OCI-LY1 (cell line): ENCODE measurements around the gene MOB2.

Experiments used
- H2AFZ ChIP-seq: fragments of 200-600 bp; sonication (generic), shearing (Covaris generic); 2 replicates; pipeline ENCODE4 v1.6.0; 2014; ENCODE audit warnings: antibody characterized with exemption, mild to moderate bottlenecking, low read length
- H3F3A ChIP-seq: fragments of 200-600 bp; sonication (generic), shearing (Covaris generic); 2 replicates; pipeline ENCODE4 v1.6.0; 2014; ENCODE audit warnings: mild to moderate bottlenecking, antibody characterized with exemption, low read length, moderate library complexity; ENCODE audit not compliant: insufficient read depth
- H3K27ac ChIP-seq: fragments of 200-600 bp; sonication (generic); 2 replicates; pipeline ENCODE4 v1.5.1; 2014; ENCODE audit warnings: low read length, mixed run types, mild to moderate bottlenecking, low read depth; ENCODE audit not compliant: poor library complexity, severe bottlenecking
- H3K27me3 ChIP-seq: fragments of 200-600 bp; sonication (generic); 2 replicates; pipeline ENCODE4 v1.6.0; 2014; ENCODE audit warnings: antibody characterized with exemption, mild to moderate bottlenecking, low read length, moderate library complexity; ENCODE audit not compliant: insufficient read depth
- H3K36me3 ChIP-seq: fragments of 200-600 bp; sonication (generic); 2 replicates; pipeline ENCODE4 v1.6.1; 2014; ENCODE audit warnings: mild to moderate bottlenecking, antibody characterized with exemption, low read length, moderate library complexity, mixed read lengths; ENCODE audit not compliant: insufficient read depth
- H3K4me1 ChIP-seq: fragments of 200-600 bp; sonication (generic); 2 replicates; pipeline ENCODE4 v1.5.1; 2014; ENCODE audit warnings: mild to moderate bottlenecking, low read length, moderate library complexity; ENCODE audit not compliant: insufficient read depth, severe bottlenecking
- H3K4me2 ChIP-seq: fragments of 200-600 bp; sonication (generic), shearing (Covaris generic); 2 replicates; pipeline ENCODE4 v1.6.1; 2014; ENCODE audit warnings: low read length
- H3K4me3 ChIP-seq: fragments of 200-600 bp; sonication (generic); 2 replicates; pipeline ENCODE4 v1.5.1; 2014; ENCODE audit warnings: low read length, low read depth, mild to moderate bottlenecking, mixed read lengths; ENCODE audit not compliant: poor library complexity, severe bottlenecking
- H3K79me2 ChIP-seq: fragments of 200-600 bp; shearing (Covaris generic); 2 replicates; pipeline ENCODE4 v1.6.1; 2016; ENCODE audit warnings: mixed run types, low read length, mixed read lengths; ENCODE audit not compliant: insufficient read depth
- H3K9ac ChIP-seq: fragments of 200-600 bp; sonication (generic), shearing (Covaris generic); 2 replicates; pipeline ENCODE4 v1.6.1; 2014; ENCODE audit warnings: mild to moderate bottlenecking, low read length, mixed read lengths
- H3K9me2 ChIP-seq: fragments of 200-600 bp; sonication (generic), shearing (Covaris generic); 2 replicates; pipeline ENCODE4 v1.6.1; 2014; ENCODE audit warnings: low read depth, mild to moderate bottlenecking, low read length, mixed read lengths
- H3K9me3 ChIP-seq: fragments of 200-600 bp; shearing (Covaris generic); 2 replicates; pipeline ENCODE4 v1.6.1; 2014; ENCODE audit warnings: low read length, mixed read lengths
- H4K20me1 ChIP-seq: fragments of 200-600 bp; sonication (generic), shearing (Covaris generic); 2 replicates; pipeline ENCODE4 v1.6.0; 2016; ENCODE audit warnings: mild to moderate bottlenecking, low read length; ENCODE audit not compliant: insufficient read depth
- EZH2 ChIP-seq: fragments of 200-600 bp; sonication (generic), shearing (Covaris generic); IDR thresholded peaks from 2 replicates; pipeline ENCODE4 v1.8.0; 2017; ENCODE audit warnings: borderline replicate concordance, mixed run types, mild to moderate bottlenecking, antibody characterized with exemption, low read length, moderate library complexity, mixed read lengths
- TF ChIP-seq, protein P1 (sequence below): fragments of 200-600 bp; sonication (generic), shearing (Covaris generic); IDR thresholded peaks from 2 replicates; pipeline ENCODE4 v1.5.1; 2017; ENCODE audit warnings: mild to moderate bottlenecking, antibody characterized with exemption, low read length, moderate library complexity, mixed read lengths

The MOB2 gene

DNA sequence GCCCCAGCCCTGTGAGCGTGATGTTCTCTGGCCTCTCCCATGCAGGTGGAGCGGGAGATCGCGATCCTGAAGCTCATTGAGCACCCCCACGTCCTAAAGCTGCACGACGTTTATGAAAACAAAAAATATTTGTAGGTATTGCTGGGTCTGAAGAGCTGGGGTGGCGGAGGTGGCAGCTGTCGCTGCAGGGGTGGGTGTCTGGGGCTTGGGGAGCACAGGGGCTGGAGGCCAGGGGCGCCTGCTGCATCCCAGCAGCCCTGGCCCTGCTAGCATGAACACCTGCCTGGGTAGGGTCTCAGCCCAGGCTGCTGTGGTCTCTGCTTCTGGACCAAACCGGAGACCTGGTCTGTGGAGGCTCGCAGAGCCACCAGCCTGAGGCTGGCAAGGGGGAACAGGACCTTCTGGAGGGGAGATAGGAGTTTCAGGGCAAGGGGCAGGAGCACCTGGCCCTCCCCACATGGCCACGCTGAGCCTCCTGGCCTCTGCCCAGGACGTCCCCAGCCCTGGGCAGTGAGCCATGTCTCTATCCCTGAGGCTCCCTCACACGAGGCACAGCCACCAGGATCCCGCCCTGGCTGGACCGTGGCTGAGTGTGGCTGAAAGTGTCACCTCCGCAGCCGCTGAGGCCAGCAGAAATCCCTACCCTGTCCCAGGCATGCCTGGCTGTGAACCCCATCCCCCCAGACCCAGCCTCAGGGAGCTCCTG lies 48.2 kb downstream of the MOB2 start:
- H3K27ac ChIP-seq = no peak overlapping the region
- TF ChIP-seq, protein P1, sequence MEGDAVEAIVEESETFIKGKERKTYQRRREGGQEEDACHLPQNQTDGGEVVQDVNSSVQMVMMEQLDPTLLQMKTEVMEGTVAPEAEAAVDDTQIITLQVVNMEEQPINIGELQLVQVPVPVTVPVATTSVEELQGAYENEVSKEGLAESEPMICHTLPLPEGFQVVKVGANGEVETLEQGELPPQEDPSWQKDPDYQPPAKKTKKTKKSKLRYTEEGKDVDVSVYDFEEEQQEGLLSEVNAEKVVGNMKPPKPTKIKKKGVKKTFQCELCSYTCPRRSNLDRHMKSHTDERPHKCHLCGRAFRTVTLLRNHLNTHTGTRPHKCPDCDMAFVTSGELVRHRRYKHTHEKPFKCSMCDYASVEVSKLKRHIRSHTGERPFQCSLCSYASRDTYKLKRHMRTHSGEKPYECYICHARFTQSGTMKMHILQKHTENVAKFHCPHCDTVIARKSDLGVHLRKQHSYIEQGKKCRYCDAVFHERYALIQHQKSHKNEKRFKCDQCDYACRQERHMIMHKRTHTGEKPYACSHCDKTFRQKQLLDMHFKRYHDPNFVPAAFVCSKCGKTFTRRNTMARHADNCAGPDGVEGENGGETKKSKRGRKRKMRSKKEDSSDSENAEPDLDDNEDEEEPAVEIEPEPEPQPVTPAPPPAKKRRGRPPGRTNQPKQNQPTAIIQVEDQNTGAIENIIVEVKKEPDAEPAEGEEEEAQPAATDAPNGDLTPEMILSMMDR = no peak
- TF ChIP-seq EZH2 = no peak
- no peaks in the 10 kb centered on the region for H3K9me3 ChIP-seq
- no peaks in the 10 kb centered on the region for H4K20me1 ChIP-seq
- H3K9me2 ChIP-seq = no peaks in the 10 kb centered on the region
- H3K4me2 ChIP-seq = no peak overlapping the region
- no peaks in the 10 kb centered on the region for H3K27me3 ChIP-seq
- H3K4me3 ChIP-seq = no peak overlapping the region
- no peaks in the 10 kb centered on the region for H3K79me2 ChIP-seq
- no peak overlapping the region for H3K9ac ChIP-seq
- no peaks in the 10 kb centered on the region for H3K4me1 ChIP-seq
- H3K36me3 ChIP-seq = no peaks in the 10 kb centered on the region
- H2AFZ ChIP-seq = no peak overlapping the region
- no peaks in the 10 kb centered on the region for H3F3A ChIP-seq

DNA sequence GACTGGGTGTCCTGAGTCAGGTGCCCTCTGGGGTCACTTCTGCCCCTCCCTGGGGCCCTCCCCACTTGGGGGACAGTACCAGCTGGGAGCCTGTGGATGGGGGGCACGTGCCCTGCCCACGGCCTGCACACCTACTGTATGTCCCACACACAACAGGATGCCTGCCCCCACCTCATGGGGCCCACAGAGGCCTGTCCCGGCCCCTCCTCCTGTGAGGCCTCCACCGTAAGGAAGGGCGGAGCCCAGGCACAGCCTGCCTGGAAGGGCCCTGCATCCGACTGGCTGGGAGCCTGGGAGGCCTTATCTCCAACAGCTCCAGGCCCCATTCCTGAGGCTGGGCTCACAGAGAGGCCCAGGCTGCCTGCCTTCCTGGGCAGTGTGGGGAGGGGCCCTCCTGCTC lies 49.1 kb downstream of the MOB2 start:
- Histone ChIP-seq H3F3A (no peaks in the 10 kb centered on the region), H3K36me3 (no peaks in the 10 kb centered on the region), H3K4me2 (no peak overlapping the region), H3K27ac (no peak overlapping the region), H3K9ac (no peak overlapping the region), H3K9me3 (no peaks in the 10 kb centered on the region), H4K20me1 (no peaks in the 10 kb centered on the region), H3K79me2 (no peaks in the 10 kb centered on the region), H3K27me3 (no peaks in the 10 kb centered on the region), H2AFZ (no peak overlapping the region), H3K4me3 (no peak overlapping the region), H3K9me2 (no peaks in the 10 kb centered on the region), H3K4me1 (no peaks in the 10 kb centered on the region)
- TF ChIP-seq, protein P1 = no peak
- TF ChIP-seq EZH2 = no peak

DNA sequence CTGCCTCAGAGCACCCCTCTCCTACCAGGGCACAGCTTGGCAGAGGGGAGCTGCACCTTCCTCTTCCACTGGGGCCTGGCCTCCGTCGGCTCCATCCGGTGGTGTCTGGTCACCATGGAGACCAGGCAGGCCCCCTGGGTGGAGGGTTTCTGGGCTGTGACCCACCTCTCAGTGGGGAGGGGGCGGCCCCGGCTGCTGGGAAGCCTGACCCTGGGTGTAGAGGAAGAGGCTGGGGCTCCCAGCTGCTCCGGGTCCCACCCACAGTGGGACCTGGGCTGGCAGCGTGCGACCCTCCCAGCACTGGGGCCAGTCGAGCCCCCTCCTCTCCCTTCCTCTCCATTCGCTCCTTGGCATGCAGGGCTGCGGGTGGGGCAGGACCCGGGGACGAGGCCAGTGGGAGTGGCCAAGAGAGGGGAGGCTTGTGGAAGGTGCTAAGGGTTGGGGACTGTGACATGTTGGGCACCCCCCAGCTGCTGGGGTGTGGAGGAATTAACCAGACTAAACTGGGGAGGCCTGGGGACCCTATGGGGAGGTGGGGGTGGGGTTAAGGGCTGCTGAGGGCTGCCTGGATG lies 50.0 kb downstream of the MOB2 start:
- H3K36me3 ChIP-seq = no peaks in the 10 kb centered on the region
- H3K27me3 ChIP-seq = no peaks in the 10 kb centered on the region
- no peaks in the 10 kb centered on the region for H4K20me1 ChIP-seq
- H3K27ac ChIP-seq = no peak overlapping the region
- H2AFZ ChIP-seq = no peak overlapping the region
- no peaks in the 10 kb centered on the region for H3F3A ChIP-seq
- H3K79me2 ChIP-seq = no peaks in the 10 kb centered on the region
- no peaks in the 10 kb centered on the region for H3K4me1 ChIP-seq
- H3K9me3 ChIP-seq = no peaks in the 10 kb centered on the region
- H3K9ac ChIP-seq = no peak overlapping the region
- no peak for TF ChIP-seq EZH2
- TF ChIP-seq, protein P1 = no peak
- H3K4me3 ChIP-seq = no peak overlapping the region
- no peaks in the 10 kb centered on the region for H3K9me2 ChIP-seq
- no peak overlapping the region for H3K4me2 ChIP-seq
